Mucosa of descending colon (tissue), 3 donors: ENCODE results near the gene CD200. TPM values are rescaled to one million over a fixed set of nuclear protein-coding genes. Genes with fewer than 3 reads are reported as not detected.

Experiments
- ATAC-seq: fragments of 200-7000 bp; cut with Tn5 transposase; one replicate; pipeline ENCODE4 v1.9.1; 2020; ENCODE audit warnings: mild to moderate bottlenecking, moderate library complexity
- DNase-seq, 3 donors: peaks; one replicate each; pipeline ENCODE4 v3.0.0-alpha.2; 2020
- H3K36me3 ChIP-seq: fragments of 200-600 bp; one replicate; pipeline ENCODE4 v1.8.0; 2021; ENCODE audit warnings: low read depth, mild to moderate bottlenecking
- H3K4me1 ChIP-seq: fragments of 200-600 bp; one replicate; pipeline ENCODE4 v1.8.0; 2021; ENCODE audit warnings: low read depth, mild to moderate bottlenecking
- H3K4me3 ChIP-seq: fragments of 200-600 bp; one replicate; pipeline ENCODE4 v1.8.0; 2021; ENCODE audit warnings: mild to moderate bottlenecking
- H3K9me3 ChIP-seq: fragments of 200-600 bp; one replicate; pipeline ENCODE4 v1.8.0; 2021; ENCODE audit warnings: mild to moderate bottlenecking
- CTCF ChIP-seq: fragments of 200-600 bp; IDR thresholded peaks from one replicate; pipeline ENCODE4 v1.8.0; 2022; ENCODE audit warnings: antibody characterized with exemption, mild to moderate bottlenecking
- intact Hi-C, 2 donors: fragments of 100-400 bp; cut with DNase I in 1 of 2; cut with micrococcal nuclease in 1 of 2; formaldehyde crosslinking; loops; one replicate each; pipeline versions ENCODE4 v1.11.0 to v1.11.1; 2022; cut with DNase I, micrococcal nuclease
- total RNA-seq, 3 donors: library from RNA; stranded (reverse); fragmentation: NEBNext Ultra II Directional in 2 of 3; extraction: Animal tissue kit (Norgen Biotek cat#: 25700) in 2 of 3; gene quantifications; one replicate each; pipeline versions ENCODE4 v1.2.1 to v1.2.4, GENCODE V29; 2021 to 2023
- donor health status: DM: no; HTN: no; CAD: no; lungs with moderate emphysema.
- donor health status: DM: no; HTN: no; CAD: no.
- donor health status: DM: no; HTN: yes; CAD: no.

CD200 gene
- total RNA-seq, 3 donors from 2014 or later: 3.3 to 6.4 (median 3.9) TPM

- ATAC-seq (no peak), DNase-seq (no peak)
- Histone ChIP-seq H3K36me3 (no peaks in the 10 kb centered on the region), H3K4me3 (no peak overlapping the region), H3K9me3 (no peaks in the 10 kb centered on the region), H3K4me1 (no peaks in the 10 kb centered on the region)
- TF ChIP-seq CTCF: no peak
- intact Hi-C loops: no loop called here
Measured at GRCh38 chr3:112373476-112373875, 40.5 kb downstream of the CD200 start.

DNA sequence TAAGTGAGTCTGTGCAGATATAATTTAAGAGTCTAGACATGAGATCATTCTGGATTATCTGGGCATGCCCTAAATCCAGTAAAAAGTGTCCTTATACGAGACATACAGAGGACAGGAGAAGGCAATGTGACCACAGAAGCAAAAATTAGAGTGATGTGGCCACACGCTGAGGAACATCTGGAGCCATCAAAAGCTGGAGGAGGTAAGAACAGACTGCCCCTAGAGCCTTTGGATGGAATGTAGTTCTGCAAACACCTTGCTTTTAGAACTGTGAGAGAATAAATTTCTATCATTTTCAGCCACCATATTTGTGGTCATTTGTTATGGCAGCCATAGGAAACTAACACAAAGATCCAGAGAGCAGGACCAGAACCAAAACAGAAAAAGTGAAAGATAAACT, 41.0 kb downstream of the CD200 start:
- no peaks in the 10 kb centered on the region for H3K36me3 ChIP-seq
- no peak overlapping the region for H3K4me3 ChIP-seq
- intact Hi-C loops: no loop called here
- H3K4me1 ChIP-seq: no peaks in the 10 kb centered on the region
- DNase-seq: no peak
- no peak for TF ChIP-seq CTCF
- no peak for ATAC-seq
- H3K9me3 ChIP-seq: no peaks in the 10 kb centered on the region

DNA sequence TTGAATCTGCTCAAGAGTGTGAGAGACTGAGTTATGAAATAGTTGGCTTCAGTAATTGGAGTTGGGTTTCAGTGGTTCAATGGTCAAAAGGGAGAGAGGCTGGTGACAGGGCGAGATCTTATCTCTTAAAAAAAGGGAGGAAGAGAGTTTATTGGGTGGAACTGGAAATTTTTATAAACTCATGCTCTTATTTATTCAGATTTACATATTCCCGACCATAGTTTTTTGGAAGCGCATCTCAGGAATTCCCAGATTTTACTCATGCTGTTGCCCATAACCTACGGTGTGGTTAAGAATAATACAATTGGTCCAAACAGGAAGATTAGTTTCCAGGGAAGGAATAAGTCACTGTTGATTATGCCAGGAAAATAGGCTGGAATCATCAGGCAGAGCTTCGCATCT, 41.4 kb downstream of the CD200 start:
- DNase-seq (no peak), ATAC-seq (no peak)
- TF ChIP-seq CTCF: no peak
- no peaks in the 10 kb centered on the region for H3K4me1 ChIP-seq
- no peak overlapping the region for H3K4me3 ChIP-seq
- no peaks in the 10 kb centered on the region for H3K36me3 ChIP-seq
- no peaks in the 10 kb centered on the region for H3K9me3 ChIP-seq
- intact Hi-C loops: no loop called here

DNA sequence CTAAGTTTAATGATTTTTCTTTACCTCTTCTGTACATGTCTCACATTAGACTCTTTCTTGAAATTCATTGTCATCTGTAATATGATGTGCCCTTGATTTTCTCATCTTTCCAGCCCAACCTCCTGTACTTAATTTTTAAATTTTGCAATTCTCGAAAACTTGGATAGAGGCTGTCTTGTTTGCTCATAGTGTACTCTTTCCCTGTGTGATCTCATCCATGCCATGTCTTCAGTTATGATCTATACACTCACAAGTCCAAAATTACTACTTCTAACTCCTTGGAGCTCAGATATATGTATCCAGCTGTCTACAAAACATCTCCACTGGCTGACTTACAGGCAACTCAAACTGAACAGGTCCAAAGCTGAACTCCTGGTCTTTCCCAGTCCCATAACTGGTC, 42.2 kb downstream of the CD200 start:
- intact Hi-C loops: no loop called here
- Histone ChIP-seq H3K9me3 (no peaks in the 10 kb centered on the region), H3K4me1 (no peaks in the 10 kb centered on the region), H3K36me3 (no peaks in the 10 kb centered on the region), H3K4me3 (no peak overlapping the region)
- no peak for TF ChIP-seq CTCF
- ATAC-seq (no peak), DNase-seq (no peak)

DNA sequence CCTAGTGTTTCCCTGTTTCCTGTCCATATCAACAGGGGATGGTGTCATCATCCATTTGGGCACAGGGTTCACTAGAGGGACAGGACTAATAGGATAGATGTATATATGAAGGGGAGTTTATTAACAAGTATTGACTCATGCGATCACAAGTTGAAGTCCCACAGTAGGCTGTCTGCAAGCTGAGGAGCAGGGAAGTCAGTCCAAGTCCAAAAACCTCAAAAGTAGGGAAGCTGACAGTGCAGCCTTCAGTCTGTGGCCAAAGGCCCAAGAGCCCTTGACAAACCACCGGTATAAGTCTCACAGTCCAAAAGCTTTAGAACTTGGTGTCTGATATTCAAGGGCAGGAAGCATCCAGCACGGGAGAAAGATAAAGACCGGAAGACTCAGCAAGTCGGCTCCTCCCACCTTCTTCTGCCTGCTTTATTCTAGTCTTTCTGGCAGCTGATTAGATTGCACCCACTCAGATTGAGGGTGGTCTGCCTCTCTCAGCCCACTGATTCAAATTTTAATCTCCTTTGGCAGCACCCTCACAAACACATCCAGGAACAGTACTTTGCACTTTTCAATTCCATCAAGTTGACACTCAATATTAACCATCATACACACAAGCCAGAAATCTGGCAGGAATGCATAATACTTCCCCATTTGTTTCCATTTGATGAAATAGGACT, 43.4 kb downstream of the CD200 start:
- Histone ChIP-seq H3K36me3 (no peaks in the 10 kb centered on the region), H3K4me1 (no peaks in the 10 kb centered on the region), H3K9me3 (no peaks in the 10 kb centered on the region), H3K4me3 (no peak overlapping the region)
- intact Hi-C loops: no loop called here
- DNase-seq (no peak), ATAC-seq (no peak)
- no peak for TF ChIP-seq CTCF

DNA sequence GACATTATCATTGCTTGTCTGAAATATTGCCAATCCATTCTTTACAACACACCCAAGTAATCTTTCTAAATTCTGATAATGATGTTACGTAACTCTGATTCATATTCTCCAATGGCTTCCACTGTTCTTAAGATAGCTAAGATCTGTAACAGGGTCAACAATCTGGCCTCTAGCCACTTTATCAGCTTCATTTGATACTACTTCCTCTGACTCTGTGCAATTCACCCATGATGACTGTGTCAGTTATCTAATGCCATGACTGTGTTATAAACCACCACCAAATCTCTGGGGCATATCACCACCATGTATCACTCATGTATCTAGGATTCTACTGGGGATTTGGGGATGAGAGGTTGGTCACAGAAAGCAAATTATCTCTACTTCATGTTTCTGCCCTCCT, 44.0 kb downstream of the CD200 start:
- H3K36me3 ChIP-seq: no peaks in the 10 kb centered on the region
- H3K9me3 ChIP-seq: no peaks in the 10 kb centered on the region
- no peak for TF ChIP-seq CTCF
- intact Hi-C loops: no loop called here
- no peaks in the 10 kb centered on the region for H3K4me1 ChIP-seq
- ATAC-seq (peak; percentile 87), DNase-seq (no peak)
- H3K4me3 ChIP-seq: no peak overlapping the region
